NCI-H69 (cell line): ENCODE results near the gene XXYLT1.

ENCODE experiments used
- DNase-seq: peaks from one replicate; lab custom pipeline; 2025; lab: John Stamatoyannopoulos, UW

XXYLT1 gene

DNA sequence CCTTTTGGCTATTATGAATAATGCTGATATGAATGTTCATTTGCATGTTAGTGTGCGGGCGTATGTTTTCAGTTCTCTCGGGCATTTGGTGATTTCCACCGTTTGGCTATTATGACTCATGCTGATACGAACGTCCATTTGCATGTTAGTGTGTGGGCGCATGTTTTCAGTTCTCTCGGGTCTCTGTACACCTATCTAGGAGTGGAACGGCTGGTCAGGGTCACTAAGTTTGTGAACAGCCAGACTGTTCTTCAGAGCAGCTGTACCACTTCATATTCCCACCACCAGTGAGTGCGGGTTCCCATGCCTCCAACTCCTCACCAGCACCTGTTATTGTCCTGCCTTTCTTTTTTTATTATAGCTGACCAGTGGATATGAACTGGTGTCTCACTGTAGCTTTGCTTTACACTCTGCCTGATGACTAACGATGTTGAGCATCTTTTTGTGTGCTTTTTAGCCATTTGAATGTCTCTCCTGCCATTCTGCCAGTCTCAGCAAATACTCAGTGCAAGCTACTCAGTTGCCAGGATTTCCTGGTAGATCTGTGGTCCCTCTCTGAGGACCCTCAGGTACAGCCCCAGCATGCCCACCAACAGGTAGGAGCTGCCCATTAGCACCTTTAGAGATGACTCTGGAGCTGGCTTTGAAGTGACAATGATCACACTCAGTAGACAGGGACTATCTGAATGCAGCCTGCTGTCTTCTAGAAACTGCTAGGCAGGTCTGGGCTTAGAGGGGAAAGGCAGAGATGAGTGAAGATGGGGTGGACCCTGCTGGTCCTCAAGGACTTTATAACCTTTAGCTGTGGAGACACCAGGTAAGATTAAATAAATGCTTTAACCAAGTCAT is 141.1 kb downstream of the XXYLT1 start:
- DNase-seq, result no peak

DNA sequence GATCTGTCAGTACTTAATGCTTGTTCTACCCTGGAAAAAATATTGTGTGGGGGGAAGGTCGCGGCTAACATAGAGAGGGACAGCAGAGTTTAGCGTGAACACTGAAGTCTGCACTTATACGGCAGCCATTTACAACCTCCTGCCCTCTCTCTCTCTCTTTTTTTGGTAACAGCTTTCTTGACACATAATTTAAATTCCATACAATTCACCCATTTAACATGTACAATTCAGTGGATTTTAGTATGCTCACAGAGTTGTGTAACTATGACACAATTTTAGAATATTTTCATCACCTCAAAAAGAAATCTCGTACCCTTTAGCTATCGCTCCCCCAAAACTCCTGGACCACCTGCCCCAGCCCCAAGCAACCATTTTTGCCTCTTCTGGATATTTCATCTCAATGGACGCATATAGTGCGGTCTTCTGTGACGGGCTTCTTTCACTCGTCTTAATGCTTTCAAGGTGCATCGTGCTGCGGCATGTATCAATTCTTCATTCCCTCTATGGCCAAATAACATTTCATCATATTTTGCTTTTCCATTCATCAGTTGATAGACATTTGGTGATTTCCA is 141.8 kb downstream of the XXYLT1 start:
- DNase-seq, result no peak

DNA sequence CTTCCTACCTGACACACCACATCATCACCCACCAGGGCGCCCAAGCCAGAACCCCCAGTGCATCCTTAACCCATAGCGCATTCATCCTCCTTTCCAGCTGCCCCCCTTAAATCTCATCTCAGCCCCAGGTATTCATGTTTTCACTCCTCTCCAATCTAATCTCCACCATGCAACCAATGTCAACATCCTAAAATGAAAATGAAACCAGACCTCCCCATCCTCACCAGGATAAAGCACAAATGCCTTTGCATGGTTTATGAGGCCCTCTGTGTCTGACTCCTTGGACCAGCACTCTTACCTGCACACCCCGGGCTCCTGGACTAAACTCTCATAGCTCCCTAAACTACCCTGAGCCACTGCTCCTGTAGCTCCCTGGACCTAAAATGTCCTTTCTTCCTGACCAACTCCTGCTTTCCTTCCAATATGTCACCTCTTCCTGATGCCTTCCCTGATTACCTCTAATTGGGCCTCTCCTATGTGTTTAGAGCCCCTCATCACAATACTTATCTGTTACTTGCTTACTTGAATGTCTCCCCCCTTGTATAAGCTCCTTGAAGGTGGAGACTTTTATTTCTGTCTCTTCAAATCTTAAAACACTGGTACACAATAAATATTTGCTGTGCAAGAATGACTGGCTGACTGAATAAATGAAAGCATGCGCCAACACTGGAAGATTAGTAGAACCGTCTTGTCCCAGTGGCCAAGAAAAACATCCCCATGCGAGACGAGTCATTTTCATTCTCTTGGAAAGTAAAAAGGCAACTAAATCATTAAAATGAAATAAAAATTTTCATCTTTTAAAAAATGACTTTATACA is 142.5 kb downstream of the XXYLT1 start:
- DNase-seq, result no peak

DNA sequence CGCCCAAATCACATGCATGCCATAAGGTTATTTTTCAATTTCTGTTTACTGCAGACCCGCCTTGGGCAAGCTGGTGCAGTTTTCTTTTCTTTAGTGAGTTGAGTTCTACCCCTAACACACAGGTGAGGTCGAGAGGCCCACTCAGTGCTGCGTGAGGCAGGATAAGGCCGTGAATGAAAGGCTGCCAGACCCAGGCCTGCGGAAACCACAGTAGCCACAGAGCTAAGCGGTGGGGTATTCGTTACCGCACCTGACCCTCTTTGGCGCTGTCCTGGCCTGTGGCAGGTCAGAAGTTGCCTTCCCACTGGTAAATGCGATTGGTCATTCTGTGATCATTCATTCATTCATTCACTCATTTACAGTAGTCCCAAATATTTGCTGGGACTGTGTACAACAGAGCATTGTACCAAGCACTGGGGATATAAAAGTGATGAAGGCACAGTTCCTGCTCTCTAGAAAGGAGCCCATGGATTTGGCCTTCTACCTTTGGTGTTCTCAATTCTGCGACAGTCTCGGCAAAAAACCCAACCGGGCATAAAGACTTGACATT is 144.8 kb downstream of the XXYLT1 start:
- DNase-seq, result no peak

DNA sequence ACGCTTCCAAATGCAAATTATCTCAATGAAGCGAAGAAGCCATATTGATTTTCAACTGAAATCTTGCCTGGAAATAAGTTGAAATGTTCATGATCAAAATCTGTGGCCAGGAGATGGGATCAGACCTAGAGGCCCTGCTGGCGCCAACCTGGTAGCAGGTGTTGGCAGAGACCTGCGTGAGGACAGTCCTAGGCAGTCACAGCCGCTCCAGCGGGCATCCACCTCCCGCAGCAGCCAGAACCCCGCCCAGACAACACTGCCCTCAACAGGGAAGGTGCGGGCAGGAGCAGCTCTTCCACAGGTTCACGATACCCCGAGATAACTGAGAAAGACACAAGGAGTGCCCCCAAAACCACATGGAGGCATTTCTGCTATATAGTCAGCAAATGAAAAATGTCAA is 145.3 kb downstream of the XXYLT1 start:
- no peak for DNase-seq

DNA sequence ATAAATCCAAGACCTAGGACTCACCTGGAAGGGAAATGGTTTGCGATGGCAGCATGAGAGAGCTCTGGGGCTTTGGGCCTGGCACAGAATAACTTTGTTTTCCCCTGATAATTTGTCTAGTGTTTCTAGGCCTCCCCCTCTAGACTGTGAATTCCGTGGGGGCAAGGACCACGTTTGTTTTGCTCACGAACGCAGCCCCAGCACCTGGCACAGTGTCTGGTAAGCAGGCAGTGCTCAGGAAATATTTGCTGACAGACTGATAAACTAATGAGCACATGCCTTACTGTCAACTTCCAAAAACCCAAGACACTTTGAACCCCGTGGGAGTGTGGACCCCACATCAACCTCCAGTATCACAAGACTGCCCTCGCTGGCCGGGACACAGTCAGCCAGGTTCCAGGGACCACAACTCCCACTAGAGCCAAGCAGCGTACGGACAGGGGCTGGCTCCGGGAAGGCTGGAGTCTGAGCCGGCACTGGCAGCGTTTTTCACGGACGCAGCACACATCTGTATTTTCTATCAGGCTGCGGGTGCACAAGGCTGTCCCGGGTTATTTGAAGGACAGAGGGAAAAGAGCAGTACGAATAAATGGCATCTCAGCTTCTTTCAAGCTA is 146.5 kb downstream of the XXYLT1 start:
- DNase-seq, result no peak

DNA sequence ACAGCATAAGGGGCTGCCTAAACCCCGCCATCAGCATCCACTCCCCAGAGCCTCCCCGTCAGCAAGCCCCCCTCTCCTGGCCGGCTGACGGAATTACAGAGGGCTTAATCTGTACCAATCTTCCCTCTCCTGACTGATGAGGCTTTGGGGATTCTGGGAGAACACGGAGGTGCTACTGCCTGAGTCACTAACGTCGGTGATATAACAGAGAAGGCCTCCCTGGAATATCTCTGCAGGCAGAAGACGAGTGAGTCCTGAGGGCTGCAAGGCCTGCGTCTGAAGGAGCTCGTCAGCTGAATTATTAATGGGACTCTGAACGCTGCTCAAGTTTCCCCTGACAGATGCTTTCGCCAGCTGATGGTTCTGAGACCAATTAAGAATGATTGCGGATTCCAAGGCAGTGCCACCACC is 147.7 kb downstream of the XXYLT1 start:
- peak; percentile 31 for DNase-seq

DNA sequence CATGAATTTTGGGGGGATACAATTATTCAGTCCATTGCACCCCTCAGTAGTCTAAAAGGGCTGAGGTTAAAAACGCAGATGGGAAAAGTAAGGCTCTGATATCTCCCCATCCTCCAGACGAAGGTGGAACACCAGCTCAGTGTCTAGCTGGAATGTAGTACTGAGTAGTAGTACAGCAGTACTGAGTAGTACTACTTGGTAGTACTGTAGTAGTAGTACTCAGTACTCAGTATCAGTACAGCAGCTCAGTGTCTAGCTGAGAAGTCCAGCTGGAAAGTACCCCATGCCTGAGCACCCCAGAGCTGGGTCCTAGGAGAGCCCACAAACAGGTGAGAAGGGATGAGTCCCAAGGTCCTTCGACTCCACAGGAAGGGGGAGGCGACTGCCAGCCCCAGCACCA is 148.7 kb downstream of the XXYLT1 start:
- no peak for DNase-seq

DNA sequence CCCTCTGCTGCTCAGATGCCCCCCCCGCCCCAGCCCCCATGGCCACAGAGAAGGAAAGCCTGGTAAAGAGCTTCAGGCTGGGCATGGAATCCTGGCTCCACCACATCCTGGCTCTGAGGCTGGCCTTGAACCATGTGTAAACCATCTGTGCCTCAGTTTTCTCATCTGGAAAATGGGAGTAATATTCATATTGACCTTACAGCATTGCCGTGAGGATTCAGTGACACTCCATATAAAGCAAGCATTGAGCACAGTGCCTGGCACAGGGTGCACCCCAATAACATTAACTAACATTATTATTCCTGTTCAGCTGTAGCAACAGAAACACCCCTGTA is 150.7 kb downstream of the XXYLT1 start:
- no peak for DNase-seq

DNA sequence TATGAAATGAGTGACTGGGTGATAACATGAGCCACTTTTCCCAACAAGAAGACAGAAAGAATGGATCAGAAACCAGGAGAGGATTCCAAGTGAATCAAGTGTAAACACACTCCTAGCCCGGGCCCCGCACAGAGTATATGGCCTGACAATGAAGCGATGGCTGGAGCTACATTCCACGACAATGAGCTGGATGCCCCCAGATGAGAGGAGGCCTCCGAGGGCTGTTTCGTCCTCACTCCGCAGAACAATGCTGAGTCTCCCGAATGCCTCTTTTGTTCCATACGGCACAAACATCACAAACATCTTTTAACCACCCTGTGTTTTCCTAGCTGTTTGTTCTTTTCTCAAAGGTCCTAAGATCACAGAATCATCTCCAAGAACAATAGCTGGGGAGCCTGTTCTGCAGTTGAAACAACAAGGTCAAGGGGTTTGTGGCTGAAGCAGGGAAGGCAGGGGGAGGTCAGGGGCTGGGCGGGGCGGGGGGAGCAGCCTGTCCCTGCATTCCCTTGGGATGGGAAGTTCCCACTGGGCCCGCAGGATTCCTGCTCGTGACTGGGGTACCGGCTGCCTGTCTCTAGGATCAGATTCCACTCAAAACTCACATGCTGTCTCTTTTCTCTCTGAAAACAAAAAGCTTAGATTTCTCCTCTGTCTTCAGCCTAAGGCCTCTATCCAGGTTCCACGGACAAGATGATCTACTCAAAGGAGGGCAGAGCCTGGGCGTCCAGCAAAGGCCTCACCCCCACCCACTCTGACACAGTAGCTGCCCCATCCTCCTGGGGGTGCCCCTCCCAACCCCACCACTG is 151.3 kb downstream of the XXYLT1 start:
- DNase-seq, result no peak

DNA sequence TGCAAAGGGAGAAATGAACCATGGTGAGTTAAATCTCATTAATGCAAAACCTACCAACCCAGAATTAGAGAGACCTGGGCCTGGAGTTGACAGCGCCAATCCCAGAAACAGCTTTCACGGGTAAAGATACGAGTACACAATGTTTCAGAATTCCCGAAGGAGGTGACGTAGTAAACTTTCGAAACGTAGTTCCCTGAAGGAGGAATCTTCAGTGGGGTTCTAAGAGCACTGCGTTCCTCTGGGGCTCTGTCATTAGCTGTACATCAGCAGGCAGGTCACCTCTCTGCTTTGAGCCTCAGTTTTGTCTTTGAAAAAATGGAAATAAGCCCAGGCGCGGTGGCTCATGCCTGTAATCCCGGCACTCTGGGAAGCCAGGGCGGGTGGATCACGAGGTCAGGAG is 152.3 kb downstream of the XXYLT1 start:
- DNase-seq, result no peak

DNA sequence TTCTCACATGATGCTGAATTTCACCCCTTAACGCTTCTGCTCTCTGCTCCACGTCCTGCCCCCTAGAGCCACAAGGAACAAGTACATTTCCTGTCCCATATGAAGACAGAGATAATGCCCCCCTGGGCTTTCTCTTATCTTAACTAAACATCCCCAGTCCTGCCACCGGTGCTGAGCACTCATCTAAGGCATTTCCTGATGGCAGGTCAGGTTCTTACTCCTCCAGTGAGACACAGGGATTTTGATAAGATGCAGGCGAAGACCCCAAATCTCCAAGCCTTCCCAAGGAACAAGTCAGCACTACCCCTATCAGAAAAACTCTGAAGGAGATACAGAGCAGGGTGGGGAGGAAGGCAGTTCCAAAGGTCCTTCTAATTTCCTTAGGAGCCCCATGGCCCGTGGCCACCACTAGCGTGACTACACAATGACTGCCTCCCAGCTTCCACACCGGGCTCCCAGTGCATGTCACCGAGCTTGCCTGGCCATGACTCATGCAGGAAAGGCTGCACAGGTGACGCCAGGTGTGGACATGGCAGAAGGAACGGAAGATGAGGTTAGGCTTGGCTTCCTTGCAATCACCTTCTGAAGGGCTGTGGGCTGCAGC is 152.9 kb downstream of the XXYLT1 start:
- no peak for DNase-seq

DNA sequence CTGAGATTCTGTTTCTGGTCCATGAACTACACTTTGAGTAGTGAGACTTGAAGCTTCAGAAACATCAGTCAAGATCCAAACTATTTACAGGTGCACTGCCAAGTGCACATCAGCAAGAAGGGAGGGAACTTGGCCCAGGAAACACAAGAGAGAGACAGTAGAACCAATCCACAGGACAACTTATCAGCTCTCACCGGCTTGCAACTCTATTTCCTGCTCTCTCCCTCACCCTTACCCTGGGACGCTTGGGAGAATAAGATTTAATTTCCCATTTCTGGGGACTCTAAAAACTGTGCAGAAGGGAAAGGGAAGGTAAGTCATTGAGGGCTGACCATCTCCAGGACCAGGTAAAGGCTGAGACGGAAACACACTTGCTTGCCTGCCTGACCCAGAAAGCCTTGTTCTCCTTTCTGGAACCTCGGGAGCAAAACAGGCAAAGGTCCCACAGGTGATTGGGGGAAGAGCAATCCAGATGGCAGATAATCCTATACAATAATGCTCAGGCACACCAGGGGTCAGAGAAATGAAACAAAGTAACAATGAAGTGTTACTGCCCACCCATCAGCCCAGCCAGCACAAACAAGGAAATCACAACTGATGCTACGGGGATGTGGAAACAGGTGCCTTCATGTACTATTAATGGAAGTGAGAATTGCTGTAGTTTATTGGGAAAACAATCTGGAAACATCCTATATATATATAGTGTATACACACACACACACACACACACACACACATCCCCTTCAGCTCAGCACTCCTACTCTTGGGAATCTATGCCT is 154.4 kb downstream of the XXYLT1 start:
- DNase-seq, result peak; percentile 58

DNA sequence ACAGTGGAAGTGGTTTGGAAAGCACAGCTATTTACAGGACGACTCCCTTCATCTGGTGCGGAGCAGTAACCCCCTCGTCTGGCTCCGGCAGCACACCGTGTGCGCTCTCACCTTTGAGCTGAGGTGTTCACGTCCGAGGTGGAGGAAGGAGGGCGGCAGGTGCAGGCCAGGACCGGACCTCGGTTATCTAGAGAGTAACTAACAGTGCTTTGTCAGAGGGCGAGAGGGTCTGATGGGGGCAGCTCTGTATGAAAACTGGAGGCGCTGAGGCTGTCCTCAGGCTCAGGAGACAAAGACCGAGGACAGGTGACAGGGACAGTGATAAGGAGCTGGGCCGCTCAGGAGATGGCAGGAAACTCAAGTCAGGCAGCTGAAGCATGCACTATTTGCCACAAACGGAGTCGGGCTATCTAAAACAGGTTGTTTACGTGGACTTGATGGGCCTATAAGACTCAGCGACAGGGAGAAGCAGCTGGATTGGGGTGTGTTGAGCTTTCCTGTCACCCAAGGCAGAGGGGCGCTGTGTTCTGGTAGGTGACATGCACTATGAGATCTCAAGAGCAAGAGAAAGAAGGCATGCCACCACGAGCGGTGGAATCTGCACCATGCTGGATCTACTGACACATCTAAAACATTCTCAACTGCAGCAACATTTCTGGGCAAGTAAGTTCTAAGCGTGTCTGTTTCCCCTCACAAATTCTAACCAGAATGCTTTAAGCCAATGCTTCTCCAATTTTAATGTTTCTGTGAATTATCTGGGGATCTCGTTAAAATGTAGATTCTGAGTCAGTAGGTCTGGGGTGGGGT is 155.2 kb downstream of the XXYLT1 start:
- no peak for DNase-seq

DNA sequence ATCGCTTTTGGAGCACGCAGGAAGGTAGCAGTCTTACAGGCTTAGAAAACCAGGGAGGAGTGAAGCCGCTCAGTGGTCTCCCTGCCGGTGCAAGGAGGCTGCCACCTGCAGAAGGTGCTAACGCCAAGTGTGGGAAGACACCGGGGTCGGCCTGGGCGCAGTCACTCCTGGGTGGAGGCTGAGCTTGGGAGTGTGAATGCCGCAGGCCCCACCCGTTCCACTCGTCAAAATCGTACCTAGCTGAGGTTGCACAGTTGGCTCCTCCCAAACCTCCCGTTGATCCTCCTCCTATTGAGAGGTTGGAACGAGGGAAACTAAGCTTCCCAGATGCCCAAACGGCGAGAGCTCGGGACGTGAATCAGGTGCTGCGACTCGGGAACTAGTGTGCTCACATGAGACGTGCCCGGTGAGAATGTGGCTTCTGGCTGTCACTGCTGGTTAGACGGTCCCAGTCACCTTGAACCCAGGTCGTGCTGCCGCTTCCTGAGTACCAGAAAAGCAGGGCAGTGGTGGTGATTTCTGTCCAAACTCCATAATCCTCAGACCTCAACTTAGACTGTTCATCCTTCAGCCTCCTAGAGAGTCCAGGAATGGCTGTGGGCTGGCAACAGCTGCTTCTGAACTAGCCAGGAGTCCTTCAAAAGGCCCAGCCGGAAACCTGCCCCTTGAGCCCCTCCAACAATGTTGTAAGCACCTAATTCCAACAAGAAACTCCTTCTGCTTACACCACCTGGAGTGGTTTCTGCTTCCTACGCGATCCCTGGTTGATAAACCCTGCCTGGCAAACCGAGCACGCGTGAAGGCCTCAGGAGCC is 156.0 kb downstream of the XXYLT1 start:
- DNase-seq, result no peak

DNA sequence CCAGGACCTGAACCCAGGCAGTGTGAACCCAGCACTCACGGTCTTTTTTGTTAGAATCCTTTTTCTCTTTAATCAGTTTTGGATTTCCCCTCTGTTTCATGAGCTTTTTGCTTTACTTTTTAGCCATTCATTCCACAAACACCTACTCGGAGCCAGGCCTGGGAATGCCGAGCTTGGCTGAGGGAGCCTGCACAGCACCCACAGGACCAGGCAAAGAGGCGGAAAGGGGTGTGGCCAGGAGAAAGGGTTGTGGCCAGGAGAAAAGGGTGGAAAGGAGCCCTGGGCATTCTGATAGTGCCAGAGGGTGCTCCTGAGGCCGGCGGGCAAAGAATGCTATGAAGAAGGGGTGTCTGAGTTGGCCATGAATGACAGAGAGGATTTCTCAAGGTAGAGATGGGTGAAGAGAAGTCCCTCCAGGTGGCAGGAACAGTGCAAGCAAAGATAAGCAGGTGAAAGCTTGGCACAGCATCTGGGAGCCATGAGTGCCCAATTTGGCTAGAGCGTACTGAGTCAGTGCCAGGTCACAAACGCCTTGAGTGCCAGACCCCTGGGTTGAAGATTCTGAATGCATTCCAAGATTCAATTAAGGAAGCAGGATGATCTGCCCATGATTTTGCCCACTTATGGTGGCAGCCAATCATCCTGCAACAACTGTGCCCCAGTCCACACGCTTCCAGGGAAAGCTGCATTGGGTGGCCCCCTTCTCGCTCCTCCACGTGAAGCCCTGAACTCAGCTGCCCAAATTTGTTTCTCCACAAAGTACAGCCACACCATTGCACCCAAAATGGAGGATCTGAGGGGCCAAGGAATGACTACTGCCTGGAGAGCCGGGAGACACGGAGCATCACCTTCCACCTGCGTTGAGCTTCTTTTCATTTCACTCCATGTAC is 157.2 kb downstream of the XXYLT1 start:
- DNase-seq, result no peak

DNA sequence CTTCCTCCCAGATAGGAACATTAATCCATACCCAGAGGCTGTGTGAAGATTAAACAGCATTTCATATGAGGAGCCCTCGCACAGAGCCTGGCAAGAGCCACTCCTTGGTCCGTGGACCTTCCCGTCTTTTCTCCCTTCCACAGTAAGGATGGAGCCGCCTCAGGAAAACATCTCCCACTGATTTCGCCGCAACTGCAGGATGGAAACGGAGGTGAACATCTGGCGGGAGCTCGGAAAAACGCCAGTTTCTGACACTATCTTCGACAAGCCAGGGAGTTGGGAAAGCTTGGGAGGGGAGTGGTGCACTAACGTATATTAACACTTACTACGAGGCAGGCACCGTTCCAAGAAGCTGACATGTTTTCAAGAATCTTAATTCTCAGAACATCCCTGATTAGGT is 157.9 kb downstream of the XXYLT1 start:
- no peak for DNase-seq
